ENCODE results near the gene DSTN. TPM values are rescaled to one million over a fixed set of nuclear protein-coding genes. Genes with fewer than 3 reads are reported as not detected.

Gene DSTN
- total RNA-seq: 14.4 and 20.1 TPM in 2 replicates

- H3K27me3 Mint-ChIP-seq: peaks cover 2% of the 10 kb centered on the region
- ChIA-PET CTCF (interaction anchor here (0.7 to 1.7 kb wide), 4 partner anchors 33 to 720 kb away, joined by 3 to 5 read pairs (median 4); partner anchors contain the start of gene RRBP1), POLR2A (interaction anchor here (0.6 to 1.6 kb wide), 9 partner anchors 39 to 718 kb away, joined by 3 to 12 read pairs (median 3); partner anchors contain the start of genes BFSP1, KAT14, PET117 and SNX5)
- peak within 1 kb of the TSS; percentile 85 for H3K27ac Mint-ChIP-seq
- H3K36me3 Mint-ChIP-seq (ENCODE audit: low read depth): peaks cover 7% of the 10 kb centered on the region
- no peaks in the 10 kb centered on the region for H3K9me3 Mint-ChIP-seq
- DNase-seq (peak; percentile 88), ATAC-seq (ENCODE audit: low read depth) (peak; percentile 89)
- H3K4me1 Mint-ChIP-seq: peaks cover 16% of the 10 kb centered on the region
- TF ChIP-seq, protein P1, sequence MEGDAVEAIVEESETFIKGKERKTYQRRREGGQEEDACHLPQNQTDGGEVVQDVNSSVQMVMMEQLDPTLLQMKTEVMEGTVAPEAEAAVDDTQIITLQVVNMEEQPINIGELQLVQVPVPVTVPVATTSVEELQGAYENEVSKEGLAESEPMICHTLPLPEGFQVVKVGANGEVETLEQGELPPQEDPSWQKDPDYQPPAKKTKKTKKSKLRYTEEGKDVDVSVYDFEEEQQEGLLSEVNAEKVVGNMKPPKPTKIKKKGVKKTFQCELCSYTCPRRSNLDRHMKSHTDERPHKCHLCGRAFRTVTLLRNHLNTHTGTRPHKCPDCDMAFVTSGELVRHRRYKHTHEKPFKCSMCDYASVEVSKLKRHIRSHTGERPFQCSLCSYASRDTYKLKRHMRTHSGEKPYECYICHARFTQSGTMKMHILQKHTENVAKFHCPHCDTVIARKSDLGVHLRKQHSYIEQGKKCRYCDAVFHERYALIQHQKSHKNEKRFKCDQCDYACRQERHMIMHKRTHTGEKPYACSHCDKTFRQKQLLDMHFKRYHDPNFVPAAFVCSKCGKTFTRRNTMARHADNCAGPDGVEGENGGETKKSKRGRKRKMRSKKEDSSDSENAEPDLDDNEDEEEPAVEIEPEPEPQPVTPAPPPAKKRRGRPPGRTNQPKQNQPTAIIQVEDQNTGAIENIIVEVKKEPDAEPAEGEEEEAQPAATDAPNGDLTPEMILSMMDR (IDR thresholded peaks at IDR 0.05): no peak
- intact Hi-C loops (cut with micrococcal nuclease): loop anchor here (1.0 to 5.0 kb wide), 9 partner anchors 31 to 719 kb away; partner anchors contain the start of genes KAT14, PET117, RRBP1 and SNX5
- peak within 1 kb of the TSS; percentile 93 for H3K4me3 Mint-ChIP-seq
Measured at GRCh38 chr20:17569616-17570346, at the start of gene DSTN. DSTN (plus strand) TSS chr20:17570075; CDS start chr20:17570209, 134 bp downstream.

DNA sequence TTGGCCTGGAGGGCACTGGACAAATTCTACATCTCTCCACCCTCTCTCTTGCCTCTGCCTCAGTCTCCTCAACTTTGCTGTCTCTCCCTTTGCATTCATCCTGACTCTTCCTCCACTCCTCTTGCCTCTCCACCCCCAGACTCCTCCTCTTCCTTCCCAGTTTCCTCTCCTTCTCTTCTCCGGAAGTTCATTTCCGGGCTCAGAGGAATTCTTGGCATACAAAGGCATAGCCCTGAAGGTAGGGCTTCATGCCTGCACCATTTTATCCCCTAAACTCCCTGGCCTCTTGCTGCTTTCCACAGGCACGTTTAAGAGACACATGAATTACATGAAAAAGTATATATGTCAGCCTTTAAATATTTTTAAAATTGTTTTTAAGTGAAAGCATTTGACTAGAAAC lies 49.3 kb upstream of the DSTN start:
- H3K36me3 Mint-ChIP-seq (ENCODE audit: low read depth): no peaks in the 10 kb centered on the region
- TF ChIP-seq, protein P1 (IDR thresholded peaks at IDR 0.05): no peak
- H3K27ac Mint-ChIP-seq: no peak overlapping the region
- H3K27me3 Mint-ChIP-seq: peaks cover 16% of the 10 kb centered on the region
- ChIA-PET POLR2A (no interaction called here), CTCF (no interaction called here)
- ATAC-seq (ENCODE audit: low read depth): no peak
- no peak for DNase-seq
- H3K9me3 Mint-ChIP-seq: no peaks in the 10 kb centered on the region
- no peaks in the 10 kb centered on the region for H3K4me1 Mint-ChIP-seq
- intact Hi-C loops (cut with micrococcal nuclease): no loop called here
- no peak overlapping the region for H3K4me3 Mint-ChIP-seq

GRCh38 chr20:17522528-17522927 lies 47.3 kb upstream of the DSTN start:
- no peak overlapping the region for H3K4me3 Mint-ChIP-seq
- H3K4me1 Mint-ChIP-seq: no peaks in the 10 kb centered on the region
- H3K9me3 Mint-ChIP-seq: no peaks in the 10 kb centered on the region
- TF ChIP-seq, protein P1 (IDR thresholded peaks at IDR 0.05): no peak
- ATAC-seq (ENCODE audit: low read depth): no peak
- no peaks in the 10 kb centered on the region for H3K36me3 Mint-ChIP-seq (ENCODE audit: low read depth)
- H3K27ac Mint-ChIP-seq: no peak overlapping the region
- ChIA-PET POLR2A (no interaction called here), CTCF (interaction anchor here (1.0 kb wide), 1 partner anchor 26 kb away, joined by 3 read pairs; no protein-coding TSS in a partner anchor)
- peaks cover 14% of the 10 kb centered on the region for H3K27me3 Mint-ChIP-seq
- no peak for DNase-seq
- intact Hi-C loops (cut with micrococcal nuclease): no loop called here

DNA sequence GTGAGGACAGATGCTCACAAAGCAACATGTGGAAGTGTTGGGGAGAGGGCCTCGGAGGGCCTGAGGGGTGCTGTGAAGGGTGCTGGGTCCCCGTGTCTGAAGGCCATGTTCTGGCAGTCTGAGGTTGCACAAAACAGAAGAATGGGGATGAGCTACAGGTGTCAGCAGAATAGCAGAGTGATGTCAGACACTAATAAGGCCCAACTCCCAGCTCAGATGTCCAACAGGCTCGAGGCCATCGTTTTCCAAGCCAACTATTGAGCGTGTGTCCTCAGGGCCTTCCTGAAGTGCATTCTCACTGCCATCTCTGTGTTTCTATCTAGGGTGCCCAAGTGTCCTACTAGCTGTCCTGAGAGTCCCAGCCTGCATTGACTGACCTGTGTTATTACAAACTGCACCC lies 46.5 kb upstream of the DSTN start:
- no peak for ATAC-seq (ENCODE audit: low read depth)
- intact Hi-C loops (cut with micrococcal nuclease): no loop called here
- POLR2A ChIA-PET: no interaction called here
- H3K4me3 Mint-ChIP-seq: no peak overlapping the region
- H3K27me3 Mint-ChIP-seq: peaks cover 15% of the 10 kb centered on the region
- no peaks in the 10 kb centered on the region for H3K36me3 Mint-ChIP-seq (ENCODE audit: low read depth)
- DNase-seq: no peak
- CTCF ChIA-PET: interaction anchor here (1.0 kb wide), 1 partner anchor 27 kb away, joined by 3 read pairs; no protein-coding TSS in a partner anchor
- H3K27ac Mint-ChIP-seq: no peak overlapping the region
- H3K9me3 Mint-ChIP-seq: no peaks in the 10 kb centered on the region
- no peaks in the 10 kb centered on the region for H3K4me1 Mint-ChIP-seq
- TF ChIP-seq, protein P1 (IDR thresholded peaks at IDR 0.05): no peak

DNA sequence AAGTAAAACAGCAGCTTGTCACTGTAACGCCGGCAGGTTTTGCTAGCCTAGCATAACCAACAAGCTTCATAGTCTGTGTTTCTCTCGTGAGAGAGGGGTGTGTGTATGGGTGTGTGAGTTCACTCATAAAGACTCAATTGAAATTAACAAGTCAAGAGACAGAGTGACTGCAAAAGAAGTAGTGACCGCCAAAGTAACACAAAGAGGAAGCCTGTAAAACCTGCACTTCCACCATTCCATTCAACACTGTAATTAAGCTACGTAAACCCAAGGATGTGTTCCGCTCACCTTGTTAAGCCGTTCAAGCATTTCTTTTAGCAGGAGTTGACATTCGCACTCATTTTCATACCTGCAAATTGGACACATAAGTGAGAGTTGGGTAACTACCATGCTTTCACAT lies 45.3 kb upstream of the DSTN start:
- CTCF ChIA-PET: no interaction called here
- no peaks in the 10 kb centered on the region for H3K4me1 Mint-ChIP-seq

More for the DNA sequence above, 45.3 kb upstream of the DSTN start:
- Mint-ChIP-seq H3K4me3 (no peak overlapping the region), H3K27me3 (peaks cover 18% of the 10 kb centered on the region), H3K9me3 (no peaks in the 10 kb centered on the region), H3K27ac (no peak overlapping the region), H3K36me3 (ENCODE audit: low read depth) (no peaks in the 10 kb centered on the region)
- intact Hi-C loops (cut with micrococcal nuclease): no loop called here
- TF ChIP-seq, protein P1 (IDR thresholded peaks at IDR 0.05): no peak
- ATAC-seq (ENCODE audit: low read depth) (no peak), DNase-seq (no peak)
- POLR2A ChIA-PET: no interaction called here
